Measurements from ENCODE around the gene SLK. TPM values are rescaled to one million over a fixed set of nuclear protein-coding genes. Genes with fewer than 3 reads are reported as not detected.

The SLK gene
- total and polyA plus RNA-seq, 7 donors: 15.6 to 96.1 (median 72.1) TPM

DNA sequence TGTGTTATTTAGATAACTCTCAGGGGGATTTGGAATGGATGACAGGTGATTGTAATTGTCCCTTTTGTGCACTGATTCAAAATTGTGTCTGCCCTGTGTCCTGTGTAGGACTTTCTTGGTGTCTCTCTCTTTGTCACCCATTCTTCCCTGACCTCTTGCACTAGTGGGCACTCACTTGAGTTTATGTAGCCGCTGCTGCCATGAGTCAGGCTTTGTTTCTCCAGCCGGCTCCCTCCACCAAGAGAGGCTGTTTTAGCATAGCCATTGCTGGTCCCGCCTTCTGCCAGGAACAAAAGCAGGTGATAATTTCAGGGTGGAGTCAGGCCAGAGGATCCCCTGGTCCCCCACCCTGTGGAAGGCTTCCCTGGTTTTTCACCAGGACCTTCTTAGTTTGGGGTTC, 110.3 kb downstream of the SLK start:
- Histone ChIP-seq H3K4me1 (no peaks in the 10 kb centered on the region), H3K27me3 (no peaks in the 10 kb centered on the region), H3K9me3 (no peaks in the 10 kb centered on the region), H3K27ac (no peak overlapping the region), H3K4me3 (no peak overlapping the region), H3K36me3 (no peaks in the 10 kb centered on the region)
- no peak for DNase-seq
- 27 to 67% methylated on average over 3 of the region's 3 CpGs for WGBS, 2 donors
- intact Hi-C loops (cut with DNase I): no loop called here
- TF ChIP-seq POLR2AphosphoS5 (IDR thresholded peaks at IDR 0.05) (no peak), EP300 (IDR thresholded peaks at IDR 0.05) (no peak), POLR2A (IDR thresholded peaks at IDR 0.05) (no peak)
- TF ChIP-seq, protein P1, sequence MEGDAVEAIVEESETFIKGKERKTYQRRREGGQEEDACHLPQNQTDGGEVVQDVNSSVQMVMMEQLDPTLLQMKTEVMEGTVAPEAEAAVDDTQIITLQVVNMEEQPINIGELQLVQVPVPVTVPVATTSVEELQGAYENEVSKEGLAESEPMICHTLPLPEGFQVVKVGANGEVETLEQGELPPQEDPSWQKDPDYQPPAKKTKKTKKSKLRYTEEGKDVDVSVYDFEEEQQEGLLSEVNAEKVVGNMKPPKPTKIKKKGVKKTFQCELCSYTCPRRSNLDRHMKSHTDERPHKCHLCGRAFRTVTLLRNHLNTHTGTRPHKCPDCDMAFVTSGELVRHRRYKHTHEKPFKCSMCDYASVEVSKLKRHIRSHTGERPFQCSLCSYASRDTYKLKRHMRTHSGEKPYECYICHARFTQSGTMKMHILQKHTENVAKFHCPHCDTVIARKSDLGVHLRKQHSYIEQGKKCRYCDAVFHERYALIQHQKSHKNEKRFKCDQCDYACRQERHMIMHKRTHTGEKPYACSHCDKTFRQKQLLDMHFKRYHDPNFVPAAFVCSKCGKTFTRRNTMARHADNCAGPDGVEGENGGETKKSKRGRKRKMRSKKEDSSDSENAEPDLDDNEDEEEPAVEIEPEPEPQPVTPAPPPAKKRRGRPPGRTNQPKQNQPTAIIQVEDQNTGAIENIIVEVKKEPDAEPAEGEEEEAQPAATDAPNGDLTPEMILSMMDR (IDR thresholded peaks at IDR 0.05): no peak

GRCh38 chr10:104077663-104078151, 110.8 kb downstream of the SLK start:
- H3K9me3 ChIP-seq: no peaks in the 10 kb centered on the region
- no peak for TF ChIP-seq EP300 (IDR thresholded peaks at IDR 0.05)
- TF ChIP-seq POLR2AphosphoS5 (IDR thresholded peaks at IDR 0.05): no peak
- no peak for TF ChIP-seq POLR2A (IDR thresholded peaks at IDR 0.05)
- TF ChIP-seq, protein P1 (IDR thresholded peaks at IDR 0.05): no peak
- no peaks in the 10 kb centered on the region for H3K4me1 ChIP-seq
- 81 to 84% methylated on average over 5 of the region's 5 CpGs for WGBS, 2 donors
- no peak overlapping the region for H3K4me3 ChIP-seq
- no peaks in the 10 kb centered on the region for H3K27me3 ChIP-seq
- no peak overlapping the region for H3K27ac ChIP-seq
- DNase-seq: no peak
- intact Hi-C loops (cut with DNase I): no loop called here
- H3K36me3 ChIP-seq: no peaks in the 10 kb centered on the region

Small RNA genes lying within 50 kb of the gene (small RNA-seq; reads per million reads assigned to genes)
- 0 reads per million in 3 donors for gene RN7SL524P

Other genes starting within 250 kb of the SLK start
- gene SH3PXD2A, start 111.6 kb upstream of the SLK start, total RNA-seq: 10 to 100 TPM; 24.5 to 58.2 (median 31.9) TPM
- 10 to 100 TPM; 19.0 to 23.6 (median 19.2) TPM for gene SH3PXD2A, start 111.6 kb upstream of the SLK start, polyA plus RNA-seq
- 10 to 100 TPM; 16.0 to 22.5 (median 21.1) TPM for gene STN1, start 49.0 kb upstream of the SLK start, total RNA-seq
- 10 to 100 TPM; 22.4 to 27.7 (median 22.8) TPM for gene STN1, start 49.0 kb upstream of the SLK start, polyA plus RNA-seq
- not detected for gene COL17A1, start 118.7 kb downstream of the SLK start, total RNA-seq
- 10 to 100 TPM; 18.7 to 67.4 (median 24.0) TPM for gene COL17A1, start 118.7 kb downstream of the SLK start, polyA plus RNA-seq
- gene SFR1, start 155.0 kb downstream of the SLK start, total RNA-seq: 10 to 100 TPM in 2 of 4 donors, 1 to 10 TPM in 2; 6.1 to 13.9 (median 10.5) TPM
- 1 to 10 TPM; 6.6 to 7.2 (median 6.9) TPM for gene SFR1, start 155.0 kb downstream of the SLK start, polyA plus RNA-seq